GM23338 (cell line): ENCODE data around the gene S100A6. TPM values are rescaled to one million over a fixed set of nuclear protein-coding genes. Genes with fewer than 3 reads are reported as not detected.

ENCODE experiments used
- ATAC-seq: fragments of 200-7000 bp; cut with Tn5 transposase; 3 replicates; pipeline ENCODE4 v1.9.1; 2020
- DNase-seq: peaks from one replicate; pipeline ENCODE4 v3.0.0-alpha.2; 2015; ENCODE audit warnings: low spot score
- H2AFZ ChIP-seq: fragments of 200-600 bp; sonication (generic); 2 replicates; pipeline ENCODE4 v1.8.0; 2016; ENCODE audit warnings: antibody characterized with exemption, mild to moderate bottlenecking, moderate library complexity
- H3F3A ChIP-seq: fragments of 200-600 bp; sonication (generic); replicated peaks from 2 replicates; pipeline ENCODE4 v1.8.0; 2017; ENCODE audit warnings: antibody characterized with exemption, mixed run types, low read depth
- H3K27ac ChIP-seq: fragments of 200-600 bp; sonication (generic); 2 replicates; pipeline ENCODE4 v1.6.1; 2016; ENCODE audit warnings: low read depth
- H3K27me3 ChIP-seq: fragments of 200-600 bp; sonication (generic); 2 replicates; pipeline ENCODE4 v1.8.0; 2016; ENCODE audit warnings: mild to moderate bottlenecking, mixed run types, moderate library complexity; ENCODE audit not compliant: insufficient read depth
- H3K36me3 ChIP-seq: fragments of 200-600 bp; sonication (generic); 2 replicates; pipeline ENCODE4 v1.8.0; 2016; ENCODE audit warnings: mild to moderate bottlenecking; ENCODE audit not compliant: insufficient read depth
- H3K4me1 ChIP-seq: fragments of 200-600 bp; sonication (generic); 2 replicates; pipeline ENCODE4 v1.8.0; 2016; ENCODE audit warnings: mild to moderate bottlenecking, moderate library complexity; ENCODE audit not compliant: insufficient read depth
- H3K4me2 ChIP-seq: fragments of 200-600 bp; sonication (generic); 2 replicates; pipeline ENCODE4 v1.7.1; 2017; ENCODE audit warnings: mixed run types
- H3K4me3 ChIP-seq: fragments of 200-600 bp; sonication (generic); 2 replicates; pipeline ENCODE4 v1.6.1; 2016; ENCODE audit warnings: mixed run types
- H3K79me2 ChIP-seq: fragments of 200-600 bp; sonication (generic); replicated peaks from 2 replicates; pipeline ENCODE4 v1.8.0; 2017; ENCODE audit warnings: mild to moderate bottlenecking; ENCODE audit not compliant: insufficient read depth
- H3K9me2 ChIP-seq: fragments of 200-600 bp; sonication (generic); 2 replicates; pipeline ENCODE4 v1.8.0; 2017; ENCODE audit not compliant: insufficient read depth
- H4K20me1 ChIP-seq: fragments of 200-600 bp; sonication (generic); replicated peaks from 2 replicates; pipeline ENCODE4 v1.8.0; 2017; ENCODE audit warnings: mild to moderate bottlenecking; ENCODE audit not compliant: insufficient read depth
- H3K27ac Mint-ChIP-seq: 2 replicates; pipeline ENCODE4 v1.8.0; 2020; ENCODE audit warnings: inconsistent platforms, mild to moderate bottlenecking, moderate library complexity, mixed read lengths
- H3K27me3 Mint-ChIP-seq: 3 replicates; pipeline ENCODE4 v1.8.0; 2022; ENCODE audit warnings: low read depth, mild to moderate bottlenecking, moderate library complexity, mixed read lengths, inconsistent platforms; ENCODE audit not compliant: insufficient read depth, poor library complexity
- H3K36me3 Mint-ChIP-seq: 3 replicates; pipeline ENCODE4 v1.8.0; 2021; ENCODE audit warnings: low read depth, mild to moderate bottlenecking, inconsistent platforms, moderate library complexity, mixed read lengths
- H3K4me1 Mint-ChIP-seq: 3 replicates; pipeline ENCODE4 v1.8.0; 2020; ENCODE audit warnings: mild to moderate bottlenecking, inconsistent platforms, mixed read lengths
- H3K4me3 Mint-ChIP-seq: 3 replicates; pipeline ENCODE4 v1.8.0; 2021; ENCODE audit warnings: moderate library complexity, mild to moderate bottlenecking, inconsistent platforms, mixed read lengths
- H3K9me3 Mint-ChIP-seq: 3 replicates; pipeline ENCODE4 v1.8.0; 2020; ENCODE audit warnings: moderate library complexity, mild to moderate bottlenecking, inconsistent platforms, mixed read lengths
- CREB1 ChIP-seq: fragments of 250-450 bp; sonication (Bioruptor Pico); IDR thresholded peaks from 2 replicates; pipeline ENCODE4 v1.5.0; 2020; ENCODE audit warnings: low read depth, mild to moderate bottlenecking, moderate library complexity
- CTCF ChIP-seq, 2 experiments: fragments of 200-600 bp in 1 of 2; sonication (generic) in 1 of 2; conservative IDR thresholded peaks; 2 replicates each; pipeline versions ENCODE4 v1.5.1 to v1.6.1; 2016 to 2017; ENCODE audit warnings: antibody characterized with exemption in 2 of 2, low read depth in 2 of 2, mild to moderate bottlenecking in 2 of 2, moderate library complexity in 1 of 2
- ETS1 ChIP-seq: IDR thresholded peaks from 2 replicates; pipeline ENCODE4 v1.6.1; 2016; ENCODE audit warnings: antibody characterized with exemption
- EZH2 ChIP-seq: fragments of 200-600 bp; sonication (generic); IDR thresholded peaks from one replicate; pipeline ENCODE4 v1.8.0; 2017; ENCODE audit warnings: antibody characterized with exemption, mild to moderate bottlenecking, low read depth; ENCODE audit not compliant: unreplicated experiment
- EZH2phosphoT487 ChIP-seq: fragments of 200-600 bp; sonication (generic); IDR thresholded peaks from one replicate; pipeline ENCODE4 v1.8.1; 2018; ENCODE audit warnings: antibody characterized with exemption; ENCODE audit not compliant: unreplicated experiment
- JUNB ChIP-seq: IDR thresholded peaks from one replicate; pipeline ENCODE4 v1.6.1; 2016; ENCODE audit warnings: antibody characterized with exemption; ENCODE audit not compliant: unreplicated experiment
- NANOG ChIP-seq: IDR thresholded peaks from 2 replicates; pipeline ENCODE4 v1.6.1; 2016; ENCODE audit warnings: antibody characterized with exemption, borderline replicate concordance
- POLR2AphosphoS5 ChIP-seq: IDR thresholded peaks from 2 replicates; pipeline ENCODE4 v1.6.1; 2016; ENCODE audit warnings: antibody characterized with exemption, low read depth
- REST ChIP-seq: IDR thresholded peaks from one replicate; pipeline ENCODE4 v1.6.1; 2018; ENCODE audit warnings: antibody characterized with exemption; ENCODE audit not compliant: unreplicated experiment
- STAT1 ChIP-seq: IDR thresholded peaks from one replicate; pipeline ENCODE4 v1.6.1; 2016; ENCODE audit warnings: antibody characterized with exemption; ENCODE audit not compliant: unreplicated experiment
- ZNF114 ChIP-seq: fragments of 250-450 bp; sonication (Bioruptor Pico); IDR thresholded peaks from 2 replicates; pipeline ENCODE4 v1.5.0; 2020; ENCODE audit warnings: mild to moderate bottlenecking, moderate library complexity
- ZNF331 ChIP-seq: fragments of 250-450 bp; sonication (Bioruptor Pico); IDR thresholded peaks from 2 replicates; pipeline ENCODE4 v1.5.0; 2020; ENCODE audit warnings: low read depth, mild to moderate bottlenecking, moderate library complexity
- ZNF462 ChIP-seq: fragments of 250-450 bp; sonication (Bioruptor Pico); IDR thresholded peaks from 2 replicates; pipeline ENCODE4 v1.5.0; 2020; ENCODE audit warnings: mild to moderate bottlenecking, moderate library complexity
- polyA plus RNA-seq: library from polyadenylated mRNA; unstranded; fragments of >200 nt; fragmentation: Nextera tagmentation; extraction: Ambion mirVana; gene quantifications from 2 replicates; pipeline ENCODE4 v1.2.1, GENCODE V29; 2016
- total RNA-seq: library from RNA; depleted of rRNA; stranded (reverse); fragments of >200 nt; shearing (Covaris generic); gene quantifications from 2 replicates; pipeline ENCODE4 v1.2.3, GENCODE V29; 2014

The S100A6 gene
- total and polyA plus RNA-seq, 2 experiments from 2014 or later = 7.3 to 77.5 TPM

- H3K27me3 ChIP-seq = no peaks in the 10 kb centered on the region
- H3K4me3 ChIP-seq = no peak overlapping the region
- peaks cover 9% of the 10 kb centered on the region; the same call in 1 of the 2 replicates for H3F3A ChIP-seq
- peak overlapping the region; percentile 95 for H2AFZ ChIP-seq
- Mint-ChIP-seq H3K27me3 (no peaks in the 10 kb centered on the region), H3K4me1 (peaks cover 24% of the 10 kb centered on the region), H3K27ac (no peak overlapping the region), H3K4me3 (no peak overlapping the region), H3K36me3 (no peaks in the 10 kb centered on the region), H3K9me3 (peaks cover 1% of the 10 kb centered on the region; the same call in 1 of the 3 replicates)
- no peaks in the 10 kb centered on the region for H4K20me1 ChIP-seq
- DNase-seq (no peak), ATAC-seq (no peak)
- no peak overlapping the region for H3K4me2 ChIP-seq
- TF ChIP-seq CTCF (conservative IDR thresholded peaks at IDR 0.05; ENCODE audit: low read depth in 2 of 2) (no peak), ZNF331 (CRISPR knock-in tag) (no peak), ZNF462 (CRISPR knock-in tag) (no peak), ZNF114 (CRISPR knock-in tag) (no peak), STAT1 (no peak), REST (no peak), NANOG (no peak), EZH2phosphoT487 (no peak), ETS1 (no peak), EZH2 (no peak), POLR2AphosphoS5 (no peak), CREB1 (no peak), JUNB (no peak)
- no peaks in the 10 kb centered on the region for H3K9me2 ChIP-seq
- H3K79me2 ChIP-seq = no peaks in the 10 kb centered on the region
- H3K4me1 ChIP-seq = peaks cover 14% of the 10 kb centered on the region
- H3K27ac ChIP-seq = no peak overlapping the region
- H3K36me3 ChIP-seq = no peaks in the 10 kb centered on the region
Measured at GRCh38 chr1:153527683-153528040, 8.1 kb downstream of the S100A6 start.
